GM18907 (cell line): ENCODE data around the gene SLC28A1.

Experiments
- ATAC-seq: cut with Tn5 transposase; IDR thresholded peaks from one replicate; pipeline ENCODE4 v1.9.1; 2021; ENCODE audit warnings: mild to moderate bottlenecking, moderate library complexity; ENCODE audit not compliant: unreplicated experiment

The SLC28A1 gene

DNA sequence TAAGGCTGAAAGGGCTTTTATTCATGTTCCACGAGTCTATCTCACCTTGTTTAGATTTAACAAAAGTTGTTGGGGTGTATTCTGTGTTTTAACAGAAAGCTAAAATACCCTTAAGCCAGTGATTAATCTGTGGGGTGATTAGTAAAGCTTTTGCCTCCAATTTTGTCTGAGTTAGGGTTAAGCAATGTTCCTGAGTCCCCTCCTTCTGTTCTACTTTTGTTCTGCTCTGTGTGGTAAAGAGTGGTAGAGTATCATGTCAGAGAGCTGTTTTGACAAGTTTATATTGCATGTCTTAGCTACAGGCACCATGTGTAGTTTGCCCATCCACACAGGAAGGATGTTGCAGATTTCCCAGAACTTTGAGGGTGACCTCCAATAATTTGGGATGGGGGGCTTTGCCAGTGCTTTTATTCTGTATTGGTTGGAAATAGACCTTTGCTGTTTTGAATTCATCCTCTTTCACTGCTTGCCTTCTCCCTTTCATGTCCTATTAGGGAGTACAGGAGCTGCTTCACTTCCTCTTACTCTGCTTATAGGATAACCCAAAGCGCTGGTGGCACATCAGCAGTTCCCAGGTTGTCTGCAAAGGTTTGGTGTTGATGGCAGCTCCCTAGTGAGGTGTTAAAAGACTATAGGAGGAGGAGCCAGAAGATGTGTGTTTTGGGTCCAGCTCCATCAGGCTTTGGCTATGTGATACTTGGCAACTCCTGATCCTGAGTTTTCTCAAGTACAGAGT, 104.6 kb downstream of the SLC28A1 start:
- ATAC-seq, result no peak

DNA sequence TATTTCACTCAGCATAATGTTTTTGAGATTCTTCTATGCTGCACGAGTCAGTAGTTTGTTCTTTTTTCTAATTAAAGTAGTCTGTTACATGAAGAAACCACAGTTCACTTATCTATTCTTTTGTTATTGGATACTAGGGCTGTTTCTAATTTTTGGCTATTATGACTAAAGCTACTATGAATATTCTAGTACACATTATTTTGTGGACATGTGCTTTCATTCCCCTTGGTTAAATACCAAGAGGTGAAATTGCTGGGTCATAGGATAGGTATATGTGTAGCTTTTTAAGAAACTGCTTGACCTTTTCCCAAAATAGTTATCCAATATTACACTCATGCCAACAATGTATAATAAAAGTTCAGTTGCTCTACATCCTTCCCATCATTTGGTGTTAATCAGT, 106.0 kb downstream of the SLC28A1 start:
- no peak for ATAC-seq

DNA sequence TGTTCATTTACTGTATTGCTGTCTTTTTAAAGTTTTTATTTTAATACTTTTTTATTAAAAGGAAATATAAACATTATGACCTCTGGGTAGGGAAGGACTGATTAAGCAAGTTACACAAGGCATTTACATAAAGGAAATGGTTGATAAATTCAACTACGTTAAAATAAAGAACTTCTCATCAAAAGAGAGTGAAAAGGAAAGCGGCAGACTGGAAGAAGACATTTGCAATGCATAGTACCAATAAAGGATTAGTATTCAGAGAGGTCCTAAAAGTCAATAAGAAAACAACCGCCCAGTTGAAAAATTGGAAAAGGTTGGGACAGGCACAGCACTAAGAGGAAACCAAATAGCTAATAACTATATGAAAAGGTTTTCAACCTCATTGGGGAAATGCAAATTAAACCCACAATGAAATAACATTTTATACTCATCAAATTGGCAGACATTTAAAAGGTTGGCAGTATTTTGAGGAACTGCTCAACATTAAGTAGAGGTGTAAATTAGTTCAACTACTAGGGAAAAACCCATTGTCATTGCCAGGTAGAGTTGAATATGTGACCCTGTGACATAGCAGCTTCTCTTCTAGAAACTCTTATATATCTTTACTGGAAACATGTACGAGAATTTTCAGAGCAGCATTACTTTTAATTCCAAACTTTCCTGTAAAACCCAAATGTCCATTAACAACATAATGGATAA, 106.7 kb downstream of the SLC28A1 start:
- ATAC-seq, result no peak

DNA sequence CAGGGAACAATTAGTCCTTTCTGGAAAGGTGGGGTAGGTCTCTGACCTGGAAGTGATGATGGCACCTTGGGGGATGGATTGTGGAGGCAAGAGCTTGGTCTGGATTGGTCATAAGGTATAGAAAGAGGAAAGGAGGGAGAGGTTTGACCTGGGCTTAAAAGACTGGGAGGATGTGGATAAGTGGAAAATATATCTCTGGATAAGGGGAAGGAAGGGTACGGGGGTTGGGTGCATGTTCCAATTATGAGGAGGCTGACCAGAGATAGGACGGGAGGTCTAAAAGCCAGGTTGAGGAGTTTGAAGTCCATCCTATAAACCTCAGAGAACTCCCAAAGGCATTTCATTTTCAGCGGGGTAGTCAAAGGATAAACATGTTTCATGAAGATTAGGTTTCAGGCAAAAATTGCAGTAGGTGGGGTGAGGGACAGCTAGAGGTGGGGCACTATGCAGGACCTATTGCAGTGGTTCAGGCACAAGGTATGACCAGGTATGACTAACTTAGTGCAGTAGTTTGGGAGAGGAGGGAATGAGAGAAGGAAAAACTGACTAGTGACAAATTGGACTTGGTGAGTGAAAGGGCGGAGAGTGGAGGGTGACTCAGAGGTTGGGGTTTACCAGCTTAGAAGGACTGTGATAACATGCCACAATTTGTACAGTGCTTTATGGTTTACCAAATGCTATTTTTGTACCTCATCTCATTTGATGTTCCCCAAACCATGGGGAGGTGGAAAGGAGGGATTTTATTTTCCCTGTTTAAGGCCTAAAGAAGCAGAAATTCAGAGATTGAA, 107.9 kb downstream of the SLC28A1 start:
- ATAC-seq, result no peak
